Measurements from ENCODE around the gene GPM6B. TPM values are rescaled to one million over a fixed set of nuclear protein-coding genes. Genes with fewer than 3 reads are reported as not detected.

GPM6B gene
- total and polyA plus RNA-seq, 2 experiments from 2014 or later: 82.6 to 95.4 TPM

GRCh38 chrX:13721371-13721770 is 95.5 kb downstream of the GPM6B start (continued):
- TF ChIP-seq ZNF462 (CRISPR knock-in tag; IDR thresholded peaks at IDR 0.05): no peak

Other genes with a start within 250 kb of the GPM6B start
- gene EGFL6, start 247.5 kb downstream of the GPM6B start, total RNA-seq (2014; rRNA removed; shearing (Covaris generic)): 2.6 and 2.8 TPM in 2 replicates
- gene EGFL6, start 247.5 kb downstream of the GPM6B start, polyA plus RNA-seq (2016; fragmentation: Nextera tagmentation; extraction: Ambion mirVana): 1.2 and 1.4 TPM in 2 replicates
- gene TCEANC, start 164.0 kb downstream of the GPM6B start, total RNA-seq (2014; rRNA removed; shearing (Covaris generic)): 2.5 and 5.5 TPM in 2 replicates
- gene TCEANC, start 164.0 kb downstream of the GPM6B start, polyA plus RNA-seq (2016; fragmentation: Nextera tagmentation; extraction: Ambion mirVana): 0.89 and 1.2 TPM in 2 replicates
- 36.8 and 45.1 TPM in 2 replicates for gene RAB9A, start 128.0 kb downstream of the GPM6B start, total RNA-seq (2014; rRNA removed; shearing (Covaris generic))
- gene RAB9A, start 128.0 kb downstream of the GPM6B start, polyA plus RNA-seq (2016; fragmentation: Nextera tagmentation; extraction: Ambion mirVana): 42.5 and 43.3 TPM in 2 replicates
- 12.9 and 14.6 TPM in 2 replicates for gene TRAPPC2, start 82.5 kb downstream of the GPM6B start, total RNA-seq (2014; rRNA removed; shearing (Covaris generic))
- 11.7 and 12.2 TPM in 2 replicates for gene TRAPPC2, start 82.5 kb downstream of the GPM6B start, polyA plus RNA-seq (2016; fragmentation: Nextera tagmentation; extraction: Ambion mirVana)
- gene OFD1, start 82.3 kb downstream of the GPM6B start, total RNA-seq (2014; rRNA removed; shearing (Covaris generic)): 21.2 and 25.4 TPM in 2 replicates
- gene OFD1, start 82.3 kb downstream of the GPM6B start, polyA plus RNA-seq (2016; fragmentation: Nextera tagmentation; extraction: Ambion mirVana): 34.1 and 55.0 TPM in 2 replicates
- 16.5 and 19.4 TPM in 2 replicates for gene GEMIN8, start 212.8 kb upstream of the GPM6B start, total RNA-seq (2014; rRNA removed; shearing (Covaris generic))
- 16.7 and 19.9 TPM in 2 replicates for gene GEMIN8, start 212.8 kb upstream of the GPM6B start, polyA plus RNA-seq (2016; fragmentation: Nextera tagmentation; extraction: Ambion mirVana)

All from GM23338 (cell line).